Endometrium (tissue), 2 donors: ENCODE measurements around the gene ELFN1.

Experiments used
- FAIRE-seq: peaks from 2 replicates; lab custom pipeline; 2012; peaks lifted over from hg19 to GRCh38; lab: Jason Lieb, UNC
- donor health status: control.
- donor health status: control.

Gene ELFN1

GRCh38 chr7:1743481-1744230, 73.6 kb downstream of the ELFN1 start:
- FAIRE-seq = no peak

- no peak for FAIRE-seq
Observed at GRCh38 chr7:1744296-1745017, 74.4 kb downstream of the ELFN1 start.

- FAIRE-seq = no peak
Observed at GRCh38 chr7:1745018-1745532, 75.0 kb downstream of the ELFN1 start.

- no peak for FAIRE-seq
Observed at GRCh38 chr7:1745576-1746490, 75.8 kb downstream of the ELFN1 start.

- no peak for FAIRE-seq
Observed at GRCh38 chr7:1746491-1746975, 76.5 kb downstream of the ELFN1 start.

- FAIRE-seq = no peak
Observed at GRCh38 chr7:1747004-1747801, 77.1 kb downstream of the ELFN1 start.

GRCh38 chr7:1748076-1748838, 78.2 kb downstream of the ELFN1 start:
- no peak for FAIRE-seq

GRCh38 chr7:1748839-1749173, 78.7 kb downstream of the ELFN1 start:
- no peak for FAIRE-seq

- FAIRE-seq = no peak
Observed at GRCh38 chr7:1749351-1749863, 79.3 kb downstream of the ELFN1 start.

- no peak for FAIRE-seq
Observed at GRCh38 chr7:1749864-1750466, 79.9 kb downstream of the ELFN1 start.

GRCh38 chr7:1750541-1751021, 80.5 kb downstream of the ELFN1 start:
- no peak for FAIRE-seq

- no peak for FAIRE-seq
Observed at GRCh38 chr7:1752111-1752510, 82.0 kb downstream of the ELFN1 start.

GRCh38 chr7:1752771-1753563, 82.9 kb downstream of the ELFN1 start:
- no peak for FAIRE-seq

- no peak for FAIRE-seq
Observed at GRCh38 chr7:1753564-1753867, 83.4 kb downstream of the ELFN1 start.

- no peak for FAIRE-seq
Observed at GRCh38 chr7:1754345-1754908, 84.3 kb downstream of the ELFN1 start.

- no peak for FAIRE-seq
Observed at GRCh38 chr7:1755783-1756625, 85.9 kb downstream of the ELFN1 start.

- no peak for FAIRE-seq
Observed at GRCh38 chr7:1757601-1758000, 87.5 kb downstream of the ELFN1 start.
